ENCODE data around the gene MTARC1. TPM values are rescaled to one million over a fixed set of nuclear protein-coding genes. Genes with fewer than 3 reads are reported as not detected.
A peak's percentile ranks its signal among the peaks of the same experiment; 100 is the strongest.

Gene MTARC1
- total and polyA plus RNA-seq, 2 of the 4 experiments (the other 2 are of a cell fraction): 0.18 to 0.55 TPM

- WGBS, 2 experiments (ENCODE audit: extremely low coverage in 2 of 2, insufficient read length in 1 of 2): 100% methylated on average over 1 of the region's 19 CpGs; no CpG with 5 or more reads in 1 of the 2 experiments
- in situ Hi-C loops (cut with MboI; ENCODE audit: low sequenced_read_pairs) (loop anchor here (5.0 to 10.0 kb wide), 2 partner anchors 90 to 482 kb away; no protein-coding TSS in a partner anchor), dilution Hi-C loops (cut with HindIII; ENCODE audit: low sequenced_read_pairs, unreplicated experiment) (no loop called here), intact Hi-C loops (cut with micrococcal nuclease) (loop anchor here (1.0 to 10.0 kb wide), 6 partner anchors 87 to 940 kb away; partner anchors contain the start of genes C1orf115 and MARK1)
- no peaks in the 10 kb centered on the region for H3K36me3 ChIP-seq (ENCODE audit: control insufficient read depth, insufficient read depth, low read length)
- no peak overlapping the region for H3K9ac ChIP-seq (ENCODE audit: low read depth, low read length)
- H2AK5ac ChIP-seq (ENCODE audit: low read depth, low read length): peak overlapping the region; percentile 38; the same call in 1 of the 2 replicates
- BruUV-seq (replicated peaks): no TSS peak
- H2BK20ac ChIP-seq (ENCODE audit: low read depth, low read length): no peak overlapping the region
- no peak overlapping the region for H3K27ac ChIP-seq (ENCODE audit: insufficient read depth, low read length)
- peak overlapping the region; percentile 74 for H2AFZ ChIP-seq (replicated peaks; ENCODE audit: low read length, poor library complexity)
- H3K4me3 ChIP-seq (ENCODE audit: insufficient read depth, low read depth, low read length): no peak overlapping the region
- H3K79me1 ChIP-seq (ENCODE audit: low read depth in 1 of 2, low read length in 2 of 2): no peaks in the 10 kb centered on the region
- H3K27me3 ChIP-seq (ENCODE audit: control insufficient read depth, insufficient read depth, low read length): no peaks in the 10 kb centered on the region
- no peaks in the 10 kb centered on the region for H3K9me1 ChIP-seq (ENCODE audit: insufficient read depth, low read length)
- no peak overlapping the region for H2AK9ac ChIP-seq (replicated peaks; ENCODE audit: low read depth, low read length, poor library complexity)
- H3K4ac ChIP-seq (ENCODE audit: low read depth, low read length): no peak overlapping the region
- DNase-seq: peak; percentile 62
- H3K9me3 ChIP-seq (ENCODE audit: control insufficient read depth, insufficient read depth, low read length): no peaks in the 10 kb centered on the region
- H3K14ac ChIP-seq (replicated peaks; ENCODE audit: low read depth, low read length): no peak overlapping the region
- no peak overlapping the region for H3K4me2 ChIP-seq (ENCODE audit: low read depth, low read length)
- H2BK5ac ChIP-seq (ENCODE audit: low read depth, low read length, poor library complexity, severe bottlenecking): no peak overlapping the region
- H3K4me1 ChIP-seq (ENCODE audit: control insufficient read depth, insufficient read depth, low read length): no peaks in the 10 kb centered on the region
- 0 out of 2 replicates have a peak, but pooled peaks cover 3% of the 10 kb centered on the region for H4K20me1 ChIP-seq (ENCODE audit: insufficient read depth, low read length)
- no peak overlapping the region for H4K8ac ChIP-seq (ENCODE audit: low read depth in 2 of 2, low read length in 2 of 2)
- TF ChIP-seq NFE2L2 (IDR thresholded peaks at IDR 0.05; ENCODE audit: low read depth, low read length): no peak
- peak; percentile 91 for TF ChIP-seq CTCF (conservative IDR thresholded peaks at IDR 0.05; ENCODE audit: low read depth, low read length)
- TF ChIP-seq CHD1 (IDR thresholded peaks at IDR 0.05; ENCODE audit: low read depth, low read length): no peak
- peak; percentile 80 for TF ChIP-seq SMC3 (IDR thresholded peaks at IDR 0.05; ENCODE audit: low read depth, low read length)
- no peak for TF ChIP-seq RCOR1 (IDR thresholded peaks at IDR 0.05; ENCODE audit: insufficient replicate concordance, low read length)
- TF ChIP-seq RAD21 (IDR thresholded peaks at IDR 0.05; ENCODE audit: low read length): peak; percentile 97
- no peak overlapping the region for H3K18ac ChIP-seq (ENCODE audit: low read depth, low read length)
- no peak overlapping the region for H4K5ac ChIP-seq (ENCODE audit: low read depth, low read length)
- ATAC-seq (ENCODE audit: low read depth): peak; percentile 100
- H4K91ac ChIP-seq (ENCODE audit: insufficient read depth, low read depth, low read length): no peak overlapping the region
- H3K56ac ChIP-seq (ENCODE audit: extremely low read depth, insufficient read depth, low read length): no peak overlapping the region
- no peak overlapping the region for H2BK15ac ChIP-seq (ENCODE audit: low read depth, low read length)
- no peak overlapping the region for H2BK120ac ChIP-seq (ENCODE audit: low read depth, low read length)
- H3K23ac ChIP-seq (ENCODE audit: low read depth, low read length): no peak overlapping the region
- ChIA-PET POLR2A (ENCODE audit: unreplicated experiment) (no interaction called here), CTCF (interaction anchor here (0.5 to 3.0 kb wide), 19 partner anchors 9 to 740 kb away, joined by 3 to 19 read pairs (median 3); partner anchors contain the start of genes MTARC1 and MTARC2)
Measured at GRCh38 chr1:220776720-220777326, 9.9 kb upstream of the MTARC1 start.

Measured in IMR-90 (cell line).